ENCODE measurements around the gene PSAPL1. TPM values are rescaled to one million over a fixed set of nuclear protein-coding genes. Genes with fewer than 3 reads are reported as not detected.

Gene PSAPL1
- total and polyA plus RNA-seq, 2 of the 8 experiments (the other 6 are each of a cell fraction or from before 2014, with no cell fraction given): 0.03 TPM; not detected in 1

DNA sequence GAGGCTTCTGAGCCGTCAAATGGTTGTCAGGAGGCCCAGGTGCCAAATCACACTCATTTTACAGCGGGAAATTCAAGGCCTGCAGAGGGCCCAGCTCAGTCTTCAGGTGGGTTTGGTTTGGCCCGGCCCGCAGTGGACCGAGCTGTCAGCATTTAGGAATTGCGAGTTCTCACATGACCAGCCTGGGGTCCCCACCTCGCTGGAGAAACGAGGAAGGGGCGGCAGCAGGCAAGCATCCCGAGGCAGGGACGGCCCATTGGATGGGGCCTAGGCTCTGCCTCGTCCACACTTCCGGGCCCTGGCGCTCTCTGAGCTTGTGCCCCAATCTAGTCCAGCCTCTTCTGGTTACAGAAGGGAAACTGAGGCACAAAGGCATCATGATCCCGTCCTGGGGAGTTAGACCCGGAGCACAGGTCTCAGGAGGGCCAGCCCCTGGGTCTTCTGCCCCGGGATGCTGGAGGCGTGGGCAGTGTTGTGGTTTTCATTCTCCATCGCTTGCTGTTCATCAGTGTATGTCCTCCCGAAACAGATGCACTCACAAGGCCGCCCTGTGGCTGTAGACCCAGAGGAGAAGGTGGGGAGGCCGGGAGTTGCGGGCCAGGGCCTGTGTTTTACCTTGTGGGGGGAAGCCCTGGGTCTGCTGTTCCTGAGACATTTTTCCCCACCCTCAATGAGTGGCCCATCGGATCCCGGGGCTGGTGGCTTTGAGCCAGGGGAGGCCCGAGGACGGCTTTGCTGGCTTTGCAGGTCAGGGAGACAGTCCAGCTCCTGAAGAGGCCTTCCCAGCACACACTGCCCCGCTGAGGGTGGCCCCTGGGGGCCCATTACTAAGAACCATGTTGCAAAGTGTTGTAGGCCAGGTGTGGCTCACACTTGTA, 8.9 kb downstream of the PSAPL1 start:
- no peaks in the 10 kb centered on the region for H3K23me2 ChIP-seq (ENCODE audit: low read depth, low read length)
- H2BK20ac ChIP-seq (ENCODE audit: low read length): no peak overlapping the region
- H2BK12ac ChIP-seq (ENCODE audit: low read depth, low read length): no peak overlapping the region
- peaks cover 0 to 2% of the 10 kb centered on the region in 2 experiments for H4K20me1 ChIP-seq (replicated peaks in 1 of 2; ENCODE audit: control insufficient read depth in 1 of 2, insufficient read depth in 2 of 2, low read length in 2 of 2)
- H2BK5ac ChIP-seq (ENCODE audit: low read depth, low read length): no peak overlapping the region
- no peak overlapping the region for H3K14ac ChIP-seq (ENCODE audit: insufficient read length)
- H3K18ac ChIP-seq (ENCODE audit: extremely low read depth, low read length): no peak overlapping the region
- H2AFZ ChIP-seq (ENCODE audit: low read length): no peak overlapping the region
- TF ChIP-seq, protein P1, sequence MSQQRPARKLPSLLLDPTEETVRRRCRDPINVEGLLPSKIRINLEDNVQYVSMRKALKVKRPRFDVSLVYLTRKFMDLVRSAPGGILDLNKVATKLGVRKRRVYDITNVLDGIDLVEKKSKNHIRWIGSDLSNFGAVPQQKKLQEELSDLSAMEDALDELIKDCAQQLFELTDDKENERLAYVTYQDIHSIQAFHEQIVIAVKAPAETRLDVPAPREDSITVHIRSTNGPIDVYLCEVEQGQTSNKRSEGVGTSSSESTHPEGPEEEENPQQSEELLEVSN (IDR thresholded peaks at IDR 0.05): peak; percentile 30; the same call in 1 of the 2 replicates
- TF ChIP-seq SIX5 (IDR thresholded peaks at IDR 0.05; ENCODE audit: low read depth, low read length): no peak
- no peak overlapping the region for H3K4me2 ChIP-seq (ENCODE audit: insufficient read depth in 1 of 2, low read depth in 2 of 2, low read length in 2 of 2)
- no peak overlapping the region for H4K91ac ChIP-seq (replicated peaks; ENCODE audit: insufficient read length, low read length)
- no peaks in the 10 kb centered on the region for H3K79me1 ChIP-seq (ENCODE audit: low read depth, low read length)
- H3K23ac ChIP-seq (ENCODE audit: insufficient read length): no peak overlapping the region
- DNase-seq (ENCODE audit: low read depth in 1 of 2, low spot score in 2 of 2) (peak in 1 of 2 experiments; percentile 28), FAIRE-seq (no peak)
- H3K27ac ChIP-seq (ENCODE audit: low read depth, low read length): no peak overlapping the region
- CTCF ChIA-PET (ENCODE audit: partially characterized antibody): interaction anchor here (1.0 to 1.3 kb wide), 2 partner anchors 37 to 90 kb away, joined by 3 to 6 read pairs; no protein-coding TSS in a partner anchor
- no peak overlapping the region for H4K5ac ChIP-seq (ENCODE audit: insufficient read length, low read depth, low read length)
- H3K4me1 ChIP-seq (replicated peaks in 1 of 4; ENCODE audit: control insufficient read depth in 3 of 4, insufficient read depth in 4 of 4, low read length in 3 of 4): peaks cover 0 to 25% (median 10%) of the 10 kb centered on the region in 4 experiments; a peak in 4 of 7 replicates
- H3K36me3 ChIP-seq (ENCODE audit: control insufficient read depth in 2 of 4, insufficient read depth in 4 of 4, low read length in 3 of 4): no peaks in the 10 kb centered on the region
- no peak overlapping the region for H3K4me3 ChIP-seq (ENCODE audit: extremely low read depth in 1 of 4, insufficient read depth in 2 of 4, low read depth in 3 of 4, low read length in 4 of 4)
- POLR2A ChIA-PET (ENCODE audit: partially characterized antibody): interaction anchor here (1.0 kb wide), 1 partner anchor 9 kb away, joined by 3 read pairs; the partner anchor contains the start of gene PSAPL1
- H3K27me3 ChIP-seq (replicated peaks in 1 of 4; ENCODE audit: control insufficient read depth in 3 of 4, extremely low read depth in 1 of 4, insufficient read depth in 3 of 4, low read length in 3 of 4): no peaks in the 10 kb centered on the region; a peak in 1 of 7 replicates
- H2AK5ac ChIP-seq (ENCODE audit: low read depth, low read length): peak overlapping the region; percentile 24; the same call in 1 of the 2 replicates
- H2BK15ac ChIP-seq (ENCODE audit: low read length): no peak overlapping the region
- no peak overlapping the region for H4K8ac ChIP-seq (ENCODE audit: extremely low read depth, insufficient read depth, low read length)
- H3K56ac ChIP-seq (replicated peaks; ENCODE audit: insufficient read length, low read depth, low read length): no peak overlapping the region
- no peak overlapping the region for H3K9ac ChIP-seq (replicated peaks in 1 of 4; ENCODE audit: extremely low read depth in 1 of 4, low read depth in 3 of 4, low read length in 3 of 4)
- no peak overlapping the region for H2BK120ac ChIP-seq (replicated peaks; ENCODE audit: low read depth, low read length)
- no peak overlapping the region for H3K4ac ChIP-seq (replicated peaks; ENCODE audit: insufficient read length, low read depth, low read length)
- no peaks in the 10 kb centered on the region for H3K9me3 ChIP-seq (ENCODE audit: insufficient read depth in 2 of 2, low read depth in 1 of 2, low read length in 1 of 2)
- WGBS, 2 experiments (ENCODE audit: extremely low coverage in 1 of 2, insufficient coverage in 1 of 2, insufficient read length in 1 of 2, insufficient replicate concordance in 2 of 2, low coverage in 1 of 2, low lambda C conversion rate in 2 of 2, missing lambda C conversion rate in 1 of 2): 90% methylated on average over 23 of the region's 28 CpGs; no CpG with 5 or more reads in 1 of the 2 experiments
- no peaks in the 10 kb centered on the region for H3K79me2 ChIP-seq (ENCODE audit: control insufficient read depth in 1 of 2, insufficient read depth in 2 of 2, low read length in 2 of 2)

Data from H1 (cell line).